OCI-LY1 (cell line): ENCODE measurements around the gene TTC23L.

Source experiments
- H2AFZ ChIP-seq: fragments of 200-600 bp; sonication (generic), shearing (Covaris generic); 2 replicates; pipeline ENCODE4 v1.6.0; 2014; ENCODE audit warnings: antibody characterized with exemption, mild to moderate bottlenecking, low read length
- H3F3A ChIP-seq: fragments of 200-600 bp; sonication (generic), shearing (Covaris generic); 2 replicates; pipeline ENCODE4 v1.6.0; 2014; ENCODE audit warnings: mild to moderate bottlenecking, antibody characterized with exemption, low read length, moderate library complexity; ENCODE audit not compliant: insufficient read depth
- H3K27ac ChIP-seq: fragments of 200-600 bp; sonication (generic); 2 replicates; pipeline ENCODE4 v1.5.1; 2014; ENCODE audit warnings: low read length, mixed run types, mild to moderate bottlenecking, low read depth; ENCODE audit not compliant: poor library complexity, severe bottlenecking
- H3K27me3 ChIP-seq: fragments of 200-600 bp; sonication (generic); 2 replicates; pipeline ENCODE4 v1.6.0; 2014; ENCODE audit warnings: antibody characterized with exemption, mild to moderate bottlenecking, low read length, moderate library complexity; ENCODE audit not compliant: insufficient read depth
- H3K36me3 ChIP-seq: fragments of 200-600 bp; sonication (generic); 2 replicates; pipeline ENCODE4 v1.6.1; 2014; ENCODE audit warnings: mild to moderate bottlenecking, antibody characterized with exemption, low read length, moderate library complexity, mixed read lengths; ENCODE audit not compliant: insufficient read depth
- H3K4me1 ChIP-seq: fragments of 200-600 bp; sonication (generic); 2 replicates; pipeline ENCODE4 v1.5.1; 2014; ENCODE audit warnings: mild to moderate bottlenecking, low read length, moderate library complexity; ENCODE audit not compliant: insufficient read depth, severe bottlenecking
- H3K4me2 ChIP-seq: fragments of 200-600 bp; sonication (generic), shearing (Covaris generic); 2 replicates; pipeline ENCODE4 v1.6.1; 2014; ENCODE audit warnings: low read length
- H3K4me3 ChIP-seq: fragments of 200-600 bp; sonication (generic); 2 replicates; pipeline ENCODE4 v1.5.1; 2014; ENCODE audit warnings: low read length, low read depth, mild to moderate bottlenecking, mixed read lengths; ENCODE audit not compliant: poor library complexity, severe bottlenecking
- H3K79me2 ChIP-seq: fragments of 200-600 bp; shearing (Covaris generic); 2 replicates; pipeline ENCODE4 v1.6.1; 2016; ENCODE audit warnings: mixed run types, low read length, mixed read lengths; ENCODE audit not compliant: insufficient read depth
- H3K9ac ChIP-seq: fragments of 200-600 bp; sonication (generic), shearing (Covaris generic); 2 replicates; pipeline ENCODE4 v1.6.1; 2014; ENCODE audit warnings: mild to moderate bottlenecking, low read length, mixed read lengths
- H3K9me2 ChIP-seq: fragments of 200-600 bp; sonication (generic), shearing (Covaris generic); 2 replicates; pipeline ENCODE4 v1.6.1; 2014; ENCODE audit warnings: low read depth, mild to moderate bottlenecking, low read length, mixed read lengths
- H3K9me3 ChIP-seq: fragments of 200-600 bp; shearing (Covaris generic); 2 replicates; pipeline ENCODE4 v1.6.1; 2014; ENCODE audit warnings: low read length, mixed read lengths
- H4K20me1 ChIP-seq: fragments of 200-600 bp; sonication (generic), shearing (Covaris generic); 2 replicates; pipeline ENCODE4 v1.6.0; 2016; ENCODE audit warnings: mild to moderate bottlenecking, low read length; ENCODE audit not compliant: insufficient read depth
- CTCF ChIP-seq: fragments of 200-600 bp; sonication (generic), shearing (Covaris generic); IDR thresholded peaks from 2 replicates; pipeline ENCODE4 v1.5.1; 2017; ENCODE audit warnings: mild to moderate bottlenecking, antibody characterized with exemption, low read length, moderate library complexity, mixed read lengths
- EZH2 ChIP-seq: fragments of 200-600 bp; sonication (generic), shearing (Covaris generic); IDR thresholded peaks from 2 replicates; pipeline ENCODE4 v1.8.0; 2017; ENCODE audit warnings: borderline replicate concordance, mixed run types, mild to moderate bottlenecking, antibody characterized with exemption, low read length, moderate library complexity, mixed read lengths

TTC23L gene

GRCh38 chr5:34944044-34944443, 105.1 kb downstream of the TTC23L start:
- Histone ChIP-seq H3K4me2 (no peak overlapping the region), H3F3A (no peaks in the 10 kb centered on the region), H3K4me3 (no peak overlapping the region), H3K9me3 (no peaks in the 10 kb centered on the region), H3K36me3 (peaks cover 68% of the 10 kb centered on the region), H3K4me1 (no peaks in the 10 kb centered on the region), H3K27me3 (no peaks in the 10 kb centered on the region), H3K27ac (no peak overlapping the region), H3K9me2 (no peaks in the 10 kb centered on the region), H3K9ac (no peak overlapping the region), H3K79me2 (no peaks in the 10 kb centered on the region), H2AFZ (no peak overlapping the region), H4K20me1 (no peaks in the 10 kb centered on the region)
- TF ChIP-seq EZH2 (no peak), CTCF (no peak)

GRCh38 chr5:34944460-34945047, 105.6 kb downstream of the TTC23L start:
- Histone ChIP-seq H3K9me2 (no peaks in the 10 kb centered on the region), H3K9me3 (no peaks in the 10 kb centered on the region), H3K4me3 (no peak overlapping the region), H3K27ac (no peak overlapping the region), H3K4me2 (no peak overlapping the region), H2AFZ (no peak overlapping the region), H3K4me1 (no peaks in the 10 kb centered on the region), H3K9ac (no peak overlapping the region), H3F3A (no peaks in the 10 kb centered on the region), H4K20me1 (no peaks in the 10 kb centered on the region), H3K27me3 (no peaks in the 10 kb centered on the region), H3K79me2 (no peaks in the 10 kb centered on the region), H3K36me3 (peaks cover 70% of the 10 kb centered on the region)
- TF ChIP-seq CTCF (no peak), EZH2 (no peak)
